Choroid plexus epithelial cell (primary cell): Measurements from ENCODE around the gene ACTG2.
"Not testable (repeated sequence)": the region's sequence is repeated elsewhere in the genome, so short reads cannot be mapped to it uniquely, and the experiment has no call there.

ENCODE experiments used
- DNase-seq: peaks from one replicate; pipeline ENCODE4 v3.0.0-alpha.2; 2010; ENCODE audit warnings: low read depth
- H3K4me3 ChIP-seq: 2 replicates; pipeline ENCODE4 v1.5.1; 2011; ENCODE audit warnings: low read depth, mild to moderate bottlenecking, control low read depth, low read length, moderate library complexity
- CTCF ChIP-seq: conservative IDR thresholded peaks from 2 replicates; pipeline ENCODE4 v1.5.1; 2011; ENCODE audit warnings: low read depth, mild to moderate bottlenecking, control low read depth, inconsistent platforms, low read length, moderate library complexity

ACTG2 gene

GRCh38 chr2:73937103-73937885 lies 44.5 kb downstream of the ACTG2 start:
- no peak overlapping the region for H3K4me3 ChIP-seq
- TF ChIP-seq CTCF = no peak
- DNase-seq = no peak

DNA sequence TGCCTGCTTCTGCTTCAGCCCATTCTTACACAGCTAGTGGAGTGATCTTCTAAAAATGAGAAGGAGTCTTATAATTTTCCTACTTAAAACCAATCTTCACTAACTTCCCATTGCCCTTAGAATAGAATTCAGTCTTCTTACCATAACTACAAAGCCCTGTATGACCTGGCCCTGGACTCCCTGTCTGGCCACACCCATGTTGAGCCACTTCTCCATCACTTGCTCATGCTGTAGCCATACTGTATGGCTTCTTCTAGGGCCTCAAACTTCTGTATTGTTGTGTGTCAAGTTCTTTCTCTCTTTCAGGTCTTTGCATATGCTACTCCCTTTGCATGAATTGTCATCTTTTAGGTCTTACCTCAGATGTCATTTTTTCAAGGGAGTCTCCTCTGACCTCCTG lies 45.1 kb downstream of the ACTG2 start:
- no peak overlapping the region for H3K4me3 ChIP-seq
- no peak for TF ChIP-seq CTCF
- no peak for DNase-seq

DNA sequence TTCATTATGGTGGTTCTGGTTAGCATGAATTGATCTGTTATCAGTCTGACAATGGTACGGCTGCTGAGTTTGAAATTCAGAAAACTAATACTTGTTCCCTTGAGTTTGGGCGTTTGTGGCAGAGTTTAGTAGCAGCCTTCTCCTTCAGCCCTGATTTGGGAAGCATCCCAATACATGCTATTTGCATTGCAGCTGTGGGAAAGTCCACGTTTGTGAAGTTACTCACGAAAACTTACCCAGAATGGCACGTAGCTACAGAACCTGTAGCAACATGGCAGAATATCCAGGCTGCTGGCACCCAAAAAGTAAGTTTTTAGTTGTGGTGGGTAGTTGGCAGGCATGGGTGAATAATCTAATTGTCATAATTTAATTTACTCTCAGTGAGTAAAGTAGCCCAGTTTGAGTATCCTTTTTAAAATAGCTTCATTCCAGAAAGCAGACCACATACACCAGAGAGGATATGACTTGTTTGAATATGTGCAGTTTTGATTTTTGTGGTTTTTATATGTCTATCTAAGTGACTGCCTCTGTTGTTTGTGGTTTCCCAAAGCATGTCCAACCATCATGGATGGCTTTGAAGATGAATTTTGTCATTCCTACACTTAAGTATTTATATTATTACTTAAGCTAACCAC lies 46.0 kb downstream of the ACTG2 start:
- DNase-seq = peak; percentile 73
- H3K4me3 ChIP-seq = no peak overlapping the region
- TF ChIP-seq CTCF = no peak

DNA sequence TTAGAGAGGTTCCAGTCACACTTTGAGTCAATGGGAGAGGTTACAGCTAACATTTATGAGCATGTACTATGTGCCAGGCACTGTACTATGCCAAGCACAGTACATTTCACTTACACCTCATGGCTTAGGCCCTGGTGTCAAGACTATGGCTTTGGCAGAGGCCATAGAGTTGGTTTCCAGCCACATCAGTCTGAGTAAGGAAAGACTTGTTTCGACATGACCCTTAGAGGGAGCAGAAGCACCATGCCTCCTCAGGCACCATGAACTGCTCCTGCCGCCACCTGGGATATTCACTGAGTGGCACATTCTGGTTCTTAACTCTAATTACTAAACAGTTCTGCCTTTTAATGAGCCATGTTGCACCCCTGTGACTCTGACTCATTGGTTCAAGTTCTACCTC lies 46.6 kb downstream of the ACTG2 start:
- DNase-seq = peak; percentile 46
- TF ChIP-seq CTCF = peak; percentile 33
- no peak overlapping the region for H3K4me3 ChIP-seq

DNA sequence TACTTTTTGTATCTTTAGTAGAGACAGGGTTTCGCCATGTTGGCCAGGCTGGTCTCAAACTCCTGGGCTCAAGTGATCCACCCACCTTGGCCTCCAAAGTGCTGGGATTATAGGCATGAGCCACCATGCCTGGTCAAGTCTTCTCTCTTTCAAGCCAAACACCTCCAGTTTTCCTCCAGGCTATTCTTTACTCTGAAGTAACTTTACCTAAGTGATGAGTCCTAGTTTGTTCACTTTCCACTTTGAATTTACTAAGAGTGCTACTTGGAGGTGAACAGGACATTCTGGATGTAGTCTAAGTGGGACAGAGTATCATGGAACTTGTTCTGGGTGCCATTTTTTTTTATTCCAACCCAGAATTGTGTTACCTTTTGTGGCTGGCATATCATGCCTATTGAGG lies 47.3 kb downstream of the ACTG2 start:
- H3K4me3 ChIP-seq, DNase-seq: not testable (repeated sequence)

GRCh38 chr2:73942664-73943063 lies 49.9 kb downstream of the ACTG2 start:
- DNase-seq = no peak
- H3K4me3 ChIP-seq = no peak overlapping the region
- TF ChIP-seq CTCF = no peak

DNA sequence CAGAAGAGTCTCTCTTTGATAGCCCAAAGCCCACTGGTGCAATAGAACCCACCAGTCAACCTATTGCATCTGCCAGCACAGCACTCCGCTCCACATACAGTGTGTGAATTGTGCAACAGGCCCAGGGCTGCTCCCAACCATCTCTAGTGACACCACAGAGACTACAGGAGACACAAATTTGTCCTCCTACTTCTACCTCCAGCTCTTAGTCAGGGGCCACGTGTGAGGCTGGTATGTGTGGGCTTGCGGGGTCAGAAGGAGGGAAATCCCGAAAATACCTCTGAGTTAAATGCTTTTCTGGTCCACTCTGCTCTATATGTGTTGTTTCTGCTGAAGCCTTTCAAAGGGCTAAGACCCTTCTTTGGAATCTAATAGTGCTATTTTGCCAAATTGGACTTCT lies 51.9 kb downstream of the ACTG2 start:
- TF ChIP-seq CTCF = no peak
- no peak for DNase-seq
- no peak overlapping the region for H3K4me3 ChIP-seq
